GM21390 (cell line): ENCODE measurements around the gene SREBF1.

Experiments
- ATAC-seq: cut with Tn5 transposase; IDR thresholded peaks from one replicate; pipeline ENCODE4 v1.9.1; 2021; ENCODE audit not compliant: unreplicated experiment

Gene SREBF1

DNA sequence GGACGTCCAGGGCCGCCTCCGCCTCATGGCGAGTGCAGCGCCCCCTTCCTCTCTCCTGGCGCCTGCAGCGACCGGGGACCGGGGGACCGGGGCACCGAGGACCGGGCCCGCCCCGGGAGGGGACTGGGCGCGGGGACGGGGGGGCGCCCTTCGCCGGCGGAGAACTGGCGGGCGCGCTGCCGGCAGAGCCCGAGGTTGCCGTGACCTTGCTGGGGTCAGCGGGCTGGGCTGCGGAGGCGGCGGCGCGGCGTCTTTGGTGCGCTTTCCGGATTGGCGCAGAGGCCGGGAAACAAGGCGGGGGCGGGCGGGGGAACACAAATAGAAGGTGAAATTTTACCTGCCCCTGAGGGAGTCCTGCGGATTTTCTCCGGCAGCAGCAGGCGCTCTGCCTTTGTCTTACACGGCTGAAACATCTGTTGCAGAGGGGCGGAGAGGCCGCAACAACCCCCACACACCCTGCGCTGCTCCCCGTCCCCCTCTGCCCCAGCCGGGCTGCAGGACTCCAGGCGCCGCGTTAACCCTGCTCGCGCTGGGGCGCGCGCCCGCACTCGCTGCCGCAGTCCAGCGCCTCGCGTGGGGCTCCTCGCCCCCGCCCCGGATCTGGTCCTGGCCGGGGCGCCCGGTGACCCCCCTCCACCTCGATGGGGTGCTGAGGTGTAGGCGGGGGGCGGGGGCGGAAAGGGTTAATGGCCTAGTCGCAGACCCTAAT, 53.5 kb downstream of the SREBF1 start:
- ATAC-seq = no peak

DNA sequence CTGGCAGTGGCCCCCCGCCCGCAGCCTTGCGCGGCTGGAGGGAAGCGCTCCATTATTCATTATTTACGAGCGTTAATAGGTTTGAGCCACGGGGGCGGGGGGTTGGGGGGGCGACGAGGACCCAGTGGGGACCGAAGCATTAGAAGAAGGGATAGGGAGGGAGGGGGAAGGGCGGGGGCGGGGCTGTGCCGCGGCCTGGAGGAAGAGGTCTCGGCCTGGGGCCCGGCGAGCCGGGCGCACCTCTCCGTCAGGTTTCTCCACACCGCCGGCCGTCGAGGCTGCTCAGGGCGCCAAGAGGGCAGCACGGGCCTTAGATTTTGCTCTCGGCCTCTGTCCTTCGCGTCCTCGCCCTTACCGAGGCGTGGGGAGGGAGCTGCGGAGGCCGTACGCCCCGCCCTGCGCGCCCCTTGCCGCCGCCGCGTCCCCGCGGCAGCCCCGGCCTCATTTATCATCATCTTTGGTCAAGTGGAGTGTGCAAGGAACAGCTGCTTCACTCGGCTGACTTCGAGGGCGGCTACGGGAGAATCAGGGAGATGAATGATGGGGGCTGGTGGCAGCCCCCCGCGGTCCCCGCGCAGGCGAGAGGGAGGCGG, 54.2 kb downstream of the SREBF1 start:
- no peak for ATAC-seq

DNA sequence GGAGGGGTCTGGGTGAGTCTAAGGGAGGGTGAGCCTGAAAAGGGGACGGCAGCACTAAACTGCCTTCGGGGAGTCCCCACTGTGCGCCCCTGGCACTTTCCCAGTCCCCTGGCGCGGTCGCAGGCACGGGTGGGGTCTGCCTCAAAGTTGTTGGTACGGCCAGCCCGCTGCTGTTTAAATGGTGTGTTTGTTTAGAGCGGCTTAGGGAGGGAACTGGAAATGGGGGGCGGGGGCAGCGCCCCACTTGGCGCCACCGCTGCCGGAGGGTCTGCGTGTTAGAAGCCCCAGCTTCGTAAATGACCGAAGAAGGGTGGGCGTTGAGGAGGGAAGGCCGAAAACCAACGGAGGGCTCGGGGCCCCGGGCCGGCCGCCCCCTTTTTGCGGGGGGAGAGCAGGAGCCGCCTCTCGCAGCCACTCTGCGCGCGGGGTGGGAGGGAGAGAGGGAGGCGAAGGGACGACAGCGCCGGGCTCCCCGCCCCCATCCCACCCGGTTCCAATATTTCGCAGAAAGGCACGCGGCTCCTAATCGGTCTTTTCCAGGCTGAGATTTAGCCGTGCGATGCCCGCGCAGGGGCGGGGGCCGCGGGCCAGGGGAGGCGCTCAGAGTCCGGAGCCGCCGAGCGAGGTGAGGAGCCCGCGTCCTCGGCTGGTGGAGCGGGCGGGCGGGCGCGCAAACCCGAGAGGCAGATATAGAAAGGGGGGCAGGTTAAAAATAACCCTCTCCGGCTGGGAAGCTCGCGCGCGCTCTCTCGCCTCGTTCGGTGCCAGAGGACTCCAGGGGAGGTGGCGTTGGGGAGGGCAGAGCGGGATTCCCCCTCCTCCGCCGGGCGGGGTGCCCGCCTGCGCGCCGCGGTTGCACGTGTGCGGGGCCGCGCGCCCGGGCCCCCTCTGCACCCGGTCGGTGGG, 54.9 kb downstream of the SREBF1 start:
- no peak for ATAC-seq

DNA sequence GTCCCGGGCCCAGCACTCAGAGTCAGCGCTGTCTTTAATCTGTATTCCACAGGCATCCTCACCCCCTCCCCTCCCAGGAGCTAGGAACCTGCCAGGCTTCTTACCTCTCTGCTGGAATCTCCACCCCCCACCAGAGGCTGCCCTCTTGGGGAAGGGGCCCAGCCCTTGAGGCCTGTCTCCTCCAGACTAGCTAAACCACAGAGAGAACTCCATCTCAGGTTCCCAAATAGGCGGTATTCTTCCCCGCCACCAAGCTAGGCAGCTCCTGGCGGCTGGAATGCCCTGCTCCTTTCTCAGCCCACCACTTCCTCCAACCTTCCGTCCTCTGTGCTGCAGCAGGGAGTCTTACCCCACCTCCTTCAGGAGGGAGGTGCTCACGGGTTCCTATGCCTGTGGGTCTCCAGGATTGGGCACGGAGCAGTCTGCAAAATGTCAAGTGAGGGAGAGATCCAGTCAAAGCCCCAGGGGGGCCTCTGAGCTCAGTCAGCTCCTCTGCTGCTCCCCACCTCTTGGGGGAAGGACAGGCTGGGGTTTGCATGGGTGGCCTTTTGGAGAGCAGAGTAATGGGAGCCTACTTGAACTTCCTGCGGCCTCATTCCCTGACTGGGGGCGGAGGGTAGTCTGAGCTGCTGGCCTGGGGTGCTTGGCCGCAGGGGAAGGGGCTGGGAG, 55.7 kb downstream of the SREBF1 start:
- no peak for ATAC-seq

DNA sequence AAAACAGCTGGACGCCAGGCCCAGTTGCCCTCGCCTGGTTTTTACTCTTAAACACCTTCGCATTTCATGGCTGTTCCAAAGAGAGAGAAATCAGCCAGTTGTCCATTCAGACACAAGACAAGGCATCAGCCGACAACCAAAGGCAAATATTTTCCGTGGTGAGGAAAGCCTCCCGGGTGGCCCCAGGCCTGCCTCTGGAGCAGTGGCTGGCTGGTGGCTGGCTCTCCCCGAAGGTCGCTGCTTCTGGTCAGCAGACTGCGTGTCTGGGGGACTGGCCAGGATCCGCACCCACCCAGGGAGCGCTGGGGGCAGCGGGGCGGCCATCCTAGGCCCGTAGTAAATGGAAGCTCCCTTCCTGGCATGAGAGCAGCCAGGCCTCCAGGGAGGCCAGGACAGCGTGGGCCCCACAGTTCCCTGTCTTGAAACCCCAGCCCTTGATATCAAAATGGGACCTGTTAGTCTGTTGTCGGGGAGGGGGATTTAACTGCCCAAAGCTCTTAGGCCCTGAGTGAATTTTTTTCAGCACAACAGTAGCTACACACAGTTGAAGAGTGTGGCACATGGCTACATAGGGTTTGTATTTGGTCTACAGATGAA, 57.7 kb downstream of the SREBF1 start:
- no peak for ATAC-seq

DNA sequence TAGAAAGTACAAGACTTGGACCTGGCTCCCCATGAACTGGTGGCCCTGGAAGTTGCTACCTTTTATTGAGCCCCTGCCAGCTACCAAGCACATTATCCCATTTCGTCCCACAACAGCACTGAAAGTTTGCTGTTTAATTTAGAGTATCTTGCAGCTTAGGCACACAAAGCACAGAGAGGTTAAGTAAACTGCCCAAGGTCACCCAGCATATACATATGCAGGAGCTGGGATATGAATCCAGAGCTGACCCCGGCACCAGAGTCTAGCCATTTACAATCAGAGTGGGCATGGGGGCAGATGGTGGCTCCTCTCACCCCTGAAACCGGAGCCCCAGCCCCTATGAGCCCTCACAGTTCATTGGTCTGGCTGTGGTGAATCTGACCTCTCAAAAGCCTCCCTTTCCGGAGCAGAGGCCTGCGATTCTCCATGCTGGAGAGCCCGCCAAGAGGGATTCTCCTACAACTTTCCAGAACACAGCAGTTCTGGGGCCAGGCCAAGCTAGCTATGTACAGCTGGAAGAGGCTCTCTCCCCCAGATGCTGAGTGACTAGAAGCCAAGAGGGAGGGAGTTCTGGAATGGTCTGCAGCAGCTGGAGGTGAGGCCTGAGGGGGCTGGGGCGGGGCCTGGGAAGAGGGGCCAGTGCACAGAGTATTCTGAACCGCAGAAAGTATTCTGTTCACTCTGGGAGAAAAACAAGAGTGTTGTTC, 58.3 kb downstream of the SREBF1 start:
- no peak for ATAC-seq

DNA sequence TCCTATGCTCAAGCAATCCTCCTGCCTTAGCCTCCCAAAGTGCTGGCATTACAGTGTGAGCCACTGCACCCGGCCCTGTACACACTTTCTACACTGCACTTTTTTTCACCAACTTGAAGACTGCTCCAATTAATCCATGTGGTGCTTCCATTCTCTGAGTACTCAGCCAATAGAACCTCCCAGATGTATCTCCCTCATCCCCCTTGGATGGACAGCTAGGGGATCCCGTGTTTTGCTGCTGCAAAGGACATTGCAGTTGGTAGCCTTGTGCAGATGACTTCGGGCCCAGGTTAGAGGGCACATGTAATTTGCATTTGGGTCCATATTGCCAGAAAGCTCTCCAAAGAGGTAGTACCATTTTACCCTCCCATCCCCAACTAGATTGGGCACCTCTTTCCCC, 59.9 kb downstream of the SREBF1 start:
- no peak for ATAC-seq

DNA sequence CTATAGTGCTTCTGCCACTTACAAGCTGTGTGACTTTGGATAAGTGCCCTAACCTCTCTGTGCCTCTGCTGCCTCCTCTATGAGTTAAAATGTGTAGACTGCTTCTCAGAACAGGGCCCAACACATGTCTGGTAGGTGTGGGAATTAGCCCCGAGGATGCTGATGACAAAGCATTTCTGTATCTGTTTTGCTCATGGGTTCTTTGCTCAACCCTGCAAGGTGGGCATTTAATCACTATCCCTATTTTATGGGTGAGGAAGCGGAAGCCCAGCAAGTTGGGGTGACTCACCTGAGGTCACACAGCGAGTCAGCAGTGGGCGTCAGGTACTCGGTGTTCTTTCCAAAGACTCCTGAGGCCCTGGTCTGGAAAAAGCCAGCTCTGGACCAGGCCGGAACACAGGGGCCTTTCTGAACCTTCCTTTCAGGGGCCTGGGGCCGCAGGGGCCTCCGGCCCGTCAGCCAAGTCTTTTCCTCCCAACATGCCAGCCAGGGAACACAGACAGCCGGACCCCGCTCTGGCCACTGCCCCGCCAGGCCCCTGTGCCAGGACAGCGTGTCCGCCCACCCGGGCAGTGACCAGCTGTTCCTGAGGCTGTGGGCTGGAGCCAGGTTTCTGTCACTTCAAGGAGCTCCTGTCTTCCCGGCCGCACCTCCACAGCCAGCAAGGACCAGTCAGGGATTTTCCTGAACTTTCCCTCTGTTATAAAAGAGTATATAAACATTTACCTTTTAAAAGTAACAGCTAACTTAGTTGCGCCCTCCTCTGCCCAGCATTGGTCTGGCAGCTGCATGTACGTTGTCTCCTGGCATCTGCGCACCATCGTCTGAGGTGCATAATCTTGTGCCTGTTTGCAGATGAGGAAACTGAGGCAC, 62.5 kb downstream of the SREBF1 start:
- ATAC-seq = no peak

DNA sequence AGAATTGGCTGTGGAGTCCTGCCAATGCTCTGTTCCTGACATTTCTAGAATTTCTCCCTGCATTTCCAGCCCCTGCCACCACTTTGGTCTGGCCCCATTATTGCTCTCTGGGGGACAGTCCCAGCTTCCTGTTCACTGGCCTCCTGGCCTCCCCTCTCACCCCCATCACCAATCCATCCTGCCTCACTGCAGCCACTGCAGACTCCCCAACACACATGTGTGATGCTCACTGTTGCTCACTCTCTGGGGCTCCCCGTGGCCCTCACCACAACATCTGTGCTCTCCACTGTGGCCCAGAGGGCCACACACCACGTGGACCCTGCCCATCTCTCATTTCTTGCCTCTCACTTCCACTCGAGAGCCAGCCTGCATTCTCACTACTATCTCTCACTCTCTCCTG, 64.6 kb downstream of the SREBF1 start:
- ATAC-seq = no peak

DNA sequence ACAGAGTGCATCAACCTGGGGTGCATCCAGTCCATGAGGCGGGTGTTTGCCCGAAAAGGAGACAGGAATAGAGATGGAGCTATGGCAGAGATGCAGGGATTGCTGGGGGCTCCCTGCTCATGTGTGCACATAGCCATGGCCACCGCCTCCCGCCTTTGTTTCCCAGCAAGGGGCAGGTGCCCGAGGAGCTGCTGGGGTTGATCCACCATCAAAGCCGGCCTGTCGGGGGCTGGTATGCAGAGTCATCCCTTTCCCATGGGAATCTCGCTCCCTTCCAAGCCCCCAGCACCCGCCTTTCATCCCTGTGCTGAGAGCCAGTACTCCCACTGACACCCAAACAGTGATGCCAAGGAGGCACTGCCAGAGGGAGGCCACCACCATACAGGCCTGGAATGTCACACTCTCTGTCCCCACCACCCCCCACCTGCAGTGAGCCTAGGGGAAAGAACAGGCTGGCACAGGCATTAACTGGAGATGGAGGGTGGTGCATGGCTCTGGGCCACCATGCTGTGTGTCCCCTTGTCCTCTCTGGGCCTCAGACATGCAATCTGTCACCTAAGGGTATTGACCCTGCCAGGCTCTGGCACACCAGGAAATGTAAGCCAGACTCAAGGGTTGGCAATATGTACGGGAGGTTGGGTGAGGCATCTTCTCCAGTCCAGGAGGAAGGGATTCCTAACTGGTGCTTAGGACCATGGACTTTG, 65.1 kb downstream of the SREBF1 start:
- no peak for ATAC-seq

DNA sequence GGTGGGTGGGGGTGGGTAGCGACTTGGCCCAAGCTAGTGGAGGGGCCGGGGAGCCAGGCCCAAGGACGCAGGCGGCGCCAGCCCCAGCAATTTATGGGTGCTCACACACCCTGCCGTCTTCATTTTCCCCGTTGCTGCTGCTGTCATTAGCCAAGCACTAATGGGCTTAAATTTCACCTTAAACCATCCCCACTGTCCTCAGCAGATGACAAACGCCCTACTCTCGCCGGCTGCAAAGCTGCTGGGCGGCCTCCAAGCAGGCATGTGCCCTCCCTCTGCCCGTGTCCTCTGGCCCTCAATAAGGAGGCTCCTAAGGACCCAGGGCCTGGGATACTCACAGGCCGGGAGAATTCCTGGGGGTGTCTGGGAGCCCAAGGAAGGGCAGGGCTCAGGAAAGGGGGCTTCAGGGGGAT, 66.1 kb downstream of the SREBF1 start:
- ATAC-seq = no peak

DNA sequence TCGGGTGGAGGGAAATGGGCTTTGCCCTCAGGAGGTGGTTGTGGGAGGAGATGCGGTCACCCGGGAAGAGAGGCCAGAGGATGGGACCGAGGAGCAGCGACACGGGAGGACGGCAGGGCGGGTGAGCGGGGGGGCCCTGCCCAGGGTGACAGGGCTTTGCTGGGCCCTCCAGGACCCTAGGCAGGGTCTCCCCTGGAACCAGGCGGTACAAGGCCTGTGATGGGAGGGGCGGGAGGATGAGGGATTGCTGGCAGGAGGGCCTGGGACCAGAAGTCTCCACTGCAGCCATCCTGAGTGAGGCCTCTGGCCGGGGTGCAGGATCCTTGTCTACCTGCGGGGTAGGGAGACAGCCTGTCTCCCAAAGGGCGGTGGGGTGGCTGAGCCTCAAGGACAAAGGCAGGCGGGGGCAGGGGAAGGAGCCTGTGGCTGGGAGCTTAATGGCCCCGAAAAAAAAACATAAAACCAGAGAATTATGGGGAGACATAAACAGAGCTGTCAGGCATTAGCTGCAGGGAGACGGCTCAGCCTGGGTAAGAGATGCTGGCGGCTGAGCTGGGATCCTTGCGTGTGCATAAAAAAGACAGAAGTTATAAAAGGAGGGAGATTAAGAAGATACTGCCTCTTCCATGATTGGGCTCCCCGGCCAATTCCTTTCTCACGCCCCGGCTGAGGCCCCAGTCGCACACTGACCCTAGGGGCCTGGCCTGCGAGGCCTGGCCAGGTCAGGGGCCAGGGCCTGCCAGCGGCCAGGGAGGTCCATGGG, 66.7 kb downstream of the SREBF1 start:
- ATAC-seq = no peak

DNA sequence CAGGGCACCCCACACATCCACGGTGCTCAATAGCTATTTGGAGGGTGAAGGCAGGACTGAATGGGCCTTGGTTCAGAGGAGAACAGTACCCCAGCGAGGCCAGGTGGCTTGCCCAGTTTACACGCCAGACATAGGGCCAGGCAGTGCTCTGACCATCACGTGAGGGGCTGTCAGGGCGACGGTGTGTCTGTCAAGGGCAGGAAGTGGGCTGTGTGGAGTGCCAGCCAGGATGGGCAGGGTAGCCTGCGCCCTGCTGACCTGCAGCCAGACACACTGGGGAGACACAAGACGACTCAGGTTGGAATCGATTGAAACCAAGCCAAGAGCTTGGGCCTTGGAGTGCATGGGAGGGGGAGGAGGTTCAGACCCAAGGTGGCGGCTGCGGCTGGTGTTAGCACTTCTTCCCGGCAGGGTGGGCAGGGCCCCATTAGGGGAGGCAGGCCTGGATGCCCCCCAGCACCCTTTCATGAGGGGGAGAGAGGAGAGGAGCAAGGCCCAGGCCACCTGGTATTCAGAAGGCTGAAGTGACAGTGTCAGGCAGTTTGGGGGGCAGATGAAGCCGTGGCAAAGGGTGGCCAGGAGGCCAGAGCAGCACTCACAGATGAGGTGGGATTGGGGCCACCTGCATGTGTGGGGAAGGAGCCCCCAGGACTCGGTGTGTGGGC, 68.2 kb downstream of the SREBF1 start:
- no peak for ATAC-seq

DNA sequence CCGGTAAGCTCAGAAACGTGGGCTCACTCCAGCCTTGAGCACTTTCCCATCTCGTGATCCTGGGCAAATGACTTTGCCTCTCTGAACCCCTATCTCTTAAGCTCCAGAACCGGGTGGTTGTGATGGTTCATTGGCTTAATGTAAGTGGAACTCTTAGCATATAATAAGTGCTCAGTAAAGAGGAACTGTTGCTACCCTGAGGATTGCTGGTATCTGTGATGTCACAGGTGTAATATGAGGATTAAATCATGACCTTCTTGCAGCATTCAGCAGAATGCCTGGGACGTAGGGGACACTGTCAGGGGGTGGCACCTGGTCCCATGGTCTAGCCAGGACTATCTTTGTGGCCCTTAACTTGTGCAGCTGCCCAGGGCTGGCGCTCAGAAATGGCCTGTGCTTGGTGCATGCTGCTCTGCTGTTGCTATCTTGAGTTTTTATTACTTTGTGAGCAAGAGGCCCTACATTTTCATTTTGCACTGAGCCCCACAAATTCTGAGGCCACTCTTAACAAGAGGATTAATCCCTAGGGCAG, 68.8 kb downstream of the SREBF1 start:
- ATAC-seq = no peak

DNA sequence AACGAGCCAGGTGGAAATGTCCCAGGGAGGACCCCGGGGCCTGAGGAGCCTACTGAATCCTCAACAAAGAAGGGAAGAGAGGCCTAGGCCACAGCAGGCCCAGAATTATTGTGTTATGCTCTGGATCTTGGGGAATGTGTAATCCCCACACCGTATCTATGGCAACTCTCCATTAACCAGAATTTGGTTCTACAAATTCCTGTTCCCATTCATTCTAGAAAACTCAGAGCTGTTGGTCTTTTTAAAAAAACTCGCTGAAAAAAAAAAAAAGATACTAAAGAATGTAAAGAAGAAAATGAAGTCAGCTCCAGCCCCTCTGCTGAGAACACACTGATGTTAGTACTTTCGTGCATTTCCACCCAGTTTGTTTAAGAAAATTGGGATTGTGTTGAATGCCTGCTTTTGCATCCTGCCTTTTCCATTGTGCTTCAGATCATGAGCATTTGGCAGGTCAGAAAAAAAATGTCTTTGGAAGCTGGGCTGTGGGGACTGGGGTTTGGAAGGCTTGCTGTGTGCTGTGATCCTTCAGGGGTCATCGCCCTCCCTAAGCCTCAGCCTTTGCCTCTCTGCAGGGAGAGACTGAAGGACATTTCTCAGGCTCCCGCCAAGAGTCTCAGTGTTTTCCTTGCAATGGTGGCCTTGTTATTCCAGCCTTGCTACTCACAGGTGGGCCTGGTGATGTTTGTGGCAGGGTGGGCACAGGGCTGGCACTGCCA, 69.5 kb downstream of the SREBF1 start:
- no peak for ATAC-seq

DNA sequence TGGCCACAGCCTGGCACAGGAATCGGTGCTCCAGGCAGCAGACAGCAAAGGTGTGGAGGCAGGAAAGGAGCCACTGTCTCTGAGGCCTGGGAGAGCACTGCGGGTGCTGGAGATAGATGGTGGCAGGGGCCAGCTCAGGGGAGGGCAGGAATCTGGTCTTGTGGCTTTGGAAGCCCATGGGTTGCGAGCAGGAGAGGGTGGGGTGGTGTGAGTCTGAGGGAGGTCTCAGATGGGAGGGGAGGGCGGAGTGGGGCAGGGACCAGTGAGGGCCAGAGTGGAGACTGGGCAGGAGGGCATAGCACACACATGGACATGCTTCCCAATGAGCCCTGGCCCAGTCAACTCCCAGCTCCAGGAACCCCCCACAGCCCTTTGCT, 70.1 kb downstream of the SREBF1 start:
- no peak for ATAC-seq
